ENCODE data around the gene SNAP23.

- TF ChIP-seq CTCF (IDR thresholded peaks at IDR 0.05; ENCODE audit: borderline replicate concordance, extremely low read depth, low read length, poor library complexity, severe bottlenecking) (no peak), EZH2 (IDR thresholded peaks at IDR 0.05; ENCODE audit: borderline replicate concordance, low read depth, low read length, severe bottlenecking) (no peak)
Observed at GRCh38 chr15:42448281-42448680, 47.2 kb upstream of the SNAP23 start.

All from DND-41 (cell line).